IMR-90 (cell line): ENCODE data around the gene STAT3.

Source experiments
- BHLHE40 ChIP-seq: fragments of 150-350 bp; IDR thresholded peaks from 2 replicates; pipeline ENCODE4 v1.6.1; 2016; ENCODE audit warnings: mild to moderate bottlenecking, low read depth, low read length
- CEBPB ChIP-seq: IDR thresholded peaks from 2 replicates; pipeline ENCODE4 v1.6.1; 2012; ENCODE audit warnings: low read depth, low read length, improper control_type of control experiment
- CHD1 ChIP-seq: IDR thresholded peaks from 2 replicates; pipeline ENCODE4 v1.6.1; 2012; ENCODE audit warnings: low read depth, low read length, improper control_type of control experiment
- CTCF ChIP-seq: conservative IDR thresholded peaks from 2 replicates; pipeline ENCODE4 v1.5.1; 2012; ENCODE audit warnings: mild to moderate bottlenecking, low read depth, low read length, improper control_type of control experiment
- ELK1 ChIP-seq: fragments of 150-350 bp; IDR thresholded peaks from 2 replicates; pipeline ENCODE4 v1.6.1; 2016; ENCODE audit warnings: low read depth, mild to moderate bottlenecking, low read length, moderate library complexity, borderline replicate concordance
- POLR2A ChIP-seq: IDR thresholded peaks from 2 replicates; pipeline ENCODE4 v1.6.1; 2012; ENCODE audit warnings: mild to moderate bottlenecking, low read depth, low read length
- RCOR1 ChIP-seq: IDR thresholded peaks from 2 replicates; pipeline ENCODE4 v1.6.1; 2012; ENCODE audit warnings: mild to moderate bottlenecking, low read length, improper control_type of control experiment; ENCODE audit not compliant: insufficient replicate concordance
- USF2 ChIP-seq: fragments of 150-350 bp; IDR thresholded peaks from 2 replicates; pipeline ENCODE4 v1.6.1; 2017; ENCODE audit warnings: mild to moderate bottlenecking, antibody characterized with exemption, low read length, low read depth

GRCh38 chr17:42337442-42337841 lies 50.8 kb downstream of the STAT3 start:
- TF ChIP-seq CTCF (no peak), RCOR1 (no peak), POLR2A (no peak), USF2 (no peak), ELK1 (no peak), BHLHE40 (no peak; the same call in 1 of the 2 replicates), CHD1 (no peak), CEBPB (no peak)
